Vagina (tissue), 2 donors: ENCODE results near the gene SHLD2. TPM values are rescaled to one million over a fixed set of nuclear protein-coding genes. Genes with fewer than 3 reads are reported as not detected.

Experiments
- DNase-seq, 2 donors: peaks; one replicate each; pipeline ENCODE4 v3.0.0-alpha.2; 2017; ENCODE audit errors: extremely low spot score in 2 of 2
- H3K27ac ChIP-seq: fragments of 200-600 bp; sonication (generic); one replicate; pipeline ENCODE4 v1.5.1; 2019
- H3K27me3 ChIP-seq: fragments of 200-600 bp; sonication (generic); one replicate; pipeline ENCODE4 v1.5.1; 2019
- H3K36me3 ChIP-seq, 2 donors: fragments of 200-600 bp; sonication (generic); one replicate each; pipeline ENCODE4 v1.5.1; 2017 to 2019
- H3K4me1 ChIP-seq: fragments of 200-600 bp; sonication (generic); one replicate; pipeline ENCODE4 v1.5.1; 2019
- H3K4me3 ChIP-seq, 2 donors: fragments of 200-600 bp; sonication (generic); 1 replicate in 1 of 2; 2 replicates in 1 of 2; pipeline ENCODE4 v1.5.1; 2016 to 2019
- H3K9me3 ChIP-seq: fragments of 200-600 bp; sonication (generic); one replicate; pipeline ENCODE4 v1.5.1; 2019
- CTCF ChIP-seq, 3 experiments: fragments of 450-650 bp in 2 of 3; fragments of 200-600 bp in 1 of 3; sonication (generic) in 1 of 3; IDR thresholded peaks; one replicate each; pipeline ENCODE4 v1.5.1; 2017 to 2019; ENCODE audit warnings: antibody characterized with exemption in 3 of 3, mild to moderate bottlenecking in 2 of 3, moderate library complexity in 2 of 3
- POLR2A ChIP-seq, 2 donors: fragments of 450-650 bp; IDR thresholded peaks; one replicate each; pipeline ENCODE4 v1.6.1; 2017; ENCODE audit warnings: antibody characterized with exemption in 2 of 2, mild to moderate bottlenecking in 2 of 2, moderate library complexity in 2 of 2
- POLR2AphosphoS5 ChIP-seq, 2 donors: sonication (generic); formaldehyde crosslinking; IDR thresholded peaks; one replicate each; pipeline ENCODE4 v1.9.0; 2017; ENCODE audit warnings: antibody characterized with exemption in 2 of 2, mild to moderate bottlenecking in 2 of 2, low read depth in 1 of 2; ENCODE audit not compliant: insufficient read depth in 1 of 2
- intact Hi-C: fragments of 100-400 bp; cut with DNase I; formaldehyde crosslinking; loops from one replicate; pipeline ENCODE4 v1.15.1; 2023
- total RNA-seq: library from RNA; depleted of rRNA; stranded (reverse); fragments of >200 nt; gene quantifications from one replicate; pipeline ENCODE4 v1.2.3, GENCODE V29; 2016

SHLD2 gene
- 27.5 TPM for total RNA-seq

DNA sequence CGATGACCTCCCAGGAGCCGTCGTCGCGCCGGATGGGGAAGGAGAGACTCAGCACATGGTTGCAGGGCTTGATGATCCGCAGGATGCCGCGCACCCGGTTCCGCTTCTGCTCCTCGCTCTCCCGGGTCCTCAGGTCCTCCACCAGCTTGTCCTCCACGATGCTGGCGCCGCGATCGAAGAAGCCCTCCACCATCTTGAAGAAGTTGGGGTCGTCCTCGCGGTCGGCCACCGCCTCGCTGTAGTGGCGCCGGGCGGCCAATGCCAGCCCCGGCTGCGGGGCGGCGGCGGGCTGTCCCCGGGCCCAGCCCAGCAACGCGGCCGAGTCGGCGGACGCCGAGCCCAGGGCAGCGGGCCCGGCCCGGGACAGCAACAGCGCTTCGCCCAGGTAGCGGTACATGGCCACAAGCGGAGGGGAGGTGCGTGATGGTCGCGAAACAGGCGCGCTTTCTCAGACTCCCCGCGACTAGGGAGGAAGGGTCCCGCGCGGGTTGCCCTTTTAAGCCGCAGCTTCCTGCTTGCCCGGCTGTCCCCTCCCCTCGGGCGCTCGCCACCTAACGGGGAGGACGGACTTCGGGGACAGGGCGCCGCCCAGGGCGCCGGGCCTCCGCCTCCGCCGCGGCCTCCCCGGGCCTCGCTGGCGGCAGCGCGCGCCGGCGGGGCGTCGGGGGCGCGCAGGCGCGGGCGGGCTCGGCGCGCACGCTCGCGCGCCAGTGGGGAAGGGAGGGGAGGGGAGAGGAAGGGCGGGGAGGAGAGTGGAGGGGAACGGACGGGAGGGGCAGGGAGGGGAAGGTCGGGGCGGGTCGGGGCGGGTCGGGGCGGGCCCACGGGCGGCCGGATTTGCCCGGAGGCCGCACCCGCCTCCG, at the start of gene SHLD2, which contains the start of gene GLUD1:
Gene SHLD2 (plus strand): TSS at position 834 of the 863 bp plus-strand sequence. CDS start 56,149 bp downstream, outside the sequence.
Gene GLUD1 (minus strand): TSS at position 471 of the 863 bp plus-strand sequence. CDS start 74 bp downstream, at position 397.
- Histone ChIP-seq H3K4me3 (peak within 1 kb of the TSS; percentile 85 to 93), H3K36me3 (peaks cover 0 to 14% of the 10 kb centered on the region in 2 donors), H3K4me1 (peaks cover 41% of the 10 kb centered on the region), H3K27me3 (no peaks in the 10 kb centered on the region), H3K27ac (peak within 1 kb of the TSS; percentile 98), H3K9me3 (no peaks in the 10 kb centered on the region)
- intact Hi-C loops = loop anchor here (5.0 kb wide), 1 partner anchor 122 kb away; no protein-coding TSS in a partner anchor
- peak in 1 of 2 donors; percentile 90 for DNase-seq
- peak in 1 of 2 donors; percentile 74 for TF ChIP-seq POLR2AphosphoS5 (IDR thresholded peaks at IDR 0.05; ENCODE audit: insufficient read depth in 1 of 2, low read depth in 1 of 2)
- peak in 1 of 3 experiments; percentile 6 for TF ChIP-seq CTCF (IDR thresholded peaks at IDR 0.05)
- TF ChIP-seq POLR2A (IDR thresholded peaks at IDR 0.05) = peak in 1 of 2 donors; percentile 86

- H3K4me1 ChIP-seq = no peaks in the 10 kb centered on the region
- H3K36me3 ChIP-seq = peaks cover 0 to 31% of the 10 kb centered on the region in 2 donors
- no peaks in the 10 kb centered on the region for H3K27me3 ChIP-seq
- H3K27ac ChIP-seq = no peak overlapping the region
- TF ChIP-seq CTCF (IDR thresholded peaks at IDR 0.05) (no peak), POLR2A (IDR thresholded peaks at IDR 0.05) (no peak), POLR2AphosphoS5 (IDR thresholded peaks at IDR 0.05; ENCODE audit: insufficient read depth in 1 of 2, low read depth in 1 of 2) (no peak)
- H3K9me3 ChIP-seq = no peaks in the 10 kb centered on the region
- no peak for DNase-seq
- intact Hi-C loops = no loop called here
- no peak overlapping the region for H3K4me3 ChIP-seq
Measured at GRCh38 chr10:87045434-87045938, 49.5 kb upstream of the SHLD2 start.

GRCh38 chr10:87053111-87053510, 41.9 kb upstream of the SHLD2 start:
- intact Hi-C loops = no loop called here
- TF ChIP-seq POLR2A (IDR thresholded peaks at IDR 0.05) (no peak), POLR2AphosphoS5 (IDR thresholded peaks at IDR 0.05; ENCODE audit: insufficient read depth in 1 of 2, low read depth in 1 of 2) (no peak), CTCF (IDR thresholded peaks at IDR 0.05) (no peak)
- Histone ChIP-seq H3K36me3 (peaks cover 7 to 75% of the 10 kb centered on the region in 2 donors), H3K9me3 (no peaks in the 10 kb centered on the region), H3K4me1 (no peaks in the 10 kb centered on the region), H3K27me3 (no peaks in the 10 kb centered on the region), H3K4me3 (no peak overlapping the region), H3K27ac (no peak overlapping the region)
- no peak for DNase-seq

DNA sequence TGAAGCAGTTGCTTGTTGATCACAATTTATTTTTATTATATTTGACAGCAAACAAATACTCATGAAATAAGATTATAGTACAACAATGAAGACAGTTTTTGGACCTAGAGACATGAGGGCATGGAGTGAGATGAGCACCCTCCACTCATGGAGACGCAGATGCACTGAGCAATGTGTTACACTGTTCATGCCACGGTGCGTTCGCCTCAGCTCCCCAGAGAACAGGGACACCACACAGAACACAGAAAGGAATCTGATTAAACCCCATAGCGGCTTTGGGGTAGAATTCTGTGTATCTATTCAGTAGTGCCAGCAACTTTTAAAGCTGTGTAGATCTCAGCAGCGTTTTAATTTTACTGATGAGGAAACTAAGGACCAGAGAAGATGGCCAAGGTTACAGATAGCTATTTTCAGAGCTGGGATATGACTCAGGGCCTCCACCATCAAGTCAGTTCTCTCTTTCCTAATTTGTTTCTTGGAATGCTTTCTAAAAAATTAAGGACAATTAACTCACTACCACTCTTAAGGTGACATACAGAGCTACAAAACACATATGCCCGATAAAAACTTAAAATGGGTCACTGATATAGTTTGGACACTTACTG, 41.3 kb upstream of the SHLD2 start:
- Histone ChIP-seq H3K36me3 (peaks cover 7 to 79% of the 10 kb centered on the region in 2 donors), H3K27me3 (no peaks in the 10 kb centered on the region), H3K27ac (no peak overlapping the region), H3K4me1 (no peaks in the 10 kb centered on the region), H3K4me3 (no peak overlapping the region), H3K9me3 (no peaks in the 10 kb centered on the region)
- intact Hi-C loops = no loop called here
- DNase-seq = no peak
- no peak for TF ChIP-seq POLR2A (IDR thresholded peaks at IDR 0.05)
- TF ChIP-seq CTCF (IDR thresholded peaks at IDR 0.05) = no peak
- no peak for TF ChIP-seq POLR2AphosphoS5 (IDR thresholded peaks at IDR 0.05; ENCODE audit: insufficient read depth in 1 of 2, low read depth in 1 of 2)
